IPS-15b (cell line): Measurements from ENCODE around the gene MAST2.
"Not testable (repeated sequence)": the region's sequence is repeated elsewhere in the genome, so short reads cannot be mapped to it uniquely, and the experiment has no call there.

Experiments used
- H3K27me3 ChIP-seq: one replicate; pipeline ENCODE4 v1.6.1; 2013; ENCODE audit warnings: low read length; ENCODE audit not compliant: control insufficient read depth, insufficient read depth
- H3K36me3 ChIP-seq: one replicate; pipeline ENCODE4 v1.6.1; 2013; ENCODE audit warnings: low read length; ENCODE audit not compliant: control insufficient read depth, insufficient read depth
- H3K4me1 ChIP-seq: one replicate; pipeline ENCODE4 v1.6.1; 2013; ENCODE audit warnings: mild to moderate bottlenecking, low read length; ENCODE audit not compliant: control insufficient read depth, insufficient read depth
- H3K4me3 ChIP-seq: one replicate; pipeline ENCODE4 v1.5.1; 2013; ENCODE audit warnings: low read depth, low read length
- H3K9ac ChIP-seq: one replicate; pipeline ENCODE4 v1.6.1; 2013; ENCODE audit warnings: low read depth, mild to moderate bottlenecking, low read length
- H3K9me3 ChIP-seq: one replicate; pipeline ENCODE4 v1.6.1; 2013; ENCODE audit warnings: mild to moderate bottlenecking, low read length; ENCODE audit not compliant: control insufficient read depth, insufficient read depth

The MAST2 gene

DNA sequence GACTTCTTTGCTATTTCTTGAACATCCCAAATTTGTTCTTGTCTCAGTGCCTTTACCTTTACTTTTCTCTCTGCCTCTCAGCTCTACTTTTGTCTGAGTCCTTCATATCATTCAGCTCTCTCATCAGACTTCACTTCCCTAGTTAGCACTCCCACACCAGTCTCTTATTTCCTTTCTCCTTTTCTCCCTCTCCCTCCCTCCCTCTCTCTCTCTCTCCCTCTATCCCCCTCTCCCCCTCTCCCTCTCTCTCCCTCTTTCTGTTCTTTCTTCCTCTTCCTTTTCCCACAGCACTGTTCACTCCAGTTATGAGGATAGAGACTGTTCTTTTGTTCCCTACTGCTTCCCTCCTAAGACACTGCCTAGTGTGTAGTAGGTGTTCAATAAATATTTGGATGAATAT lies 154.9 kb downstream of the MAST2 start:
- Histone ChIP-seq H3K9ac (no peak overlapping the region), H3K9me3 (no peaks in the 10 kb centered on the region), H3K36me3 (no peaks in the 10 kb centered on the region), H3K4me3 (no peak overlapping the region), H3K27me3 (no peaks in the 10 kb centered on the region), H3K4me1 (peaks cover 14% of the 10 kb centered on the region)

DNA sequence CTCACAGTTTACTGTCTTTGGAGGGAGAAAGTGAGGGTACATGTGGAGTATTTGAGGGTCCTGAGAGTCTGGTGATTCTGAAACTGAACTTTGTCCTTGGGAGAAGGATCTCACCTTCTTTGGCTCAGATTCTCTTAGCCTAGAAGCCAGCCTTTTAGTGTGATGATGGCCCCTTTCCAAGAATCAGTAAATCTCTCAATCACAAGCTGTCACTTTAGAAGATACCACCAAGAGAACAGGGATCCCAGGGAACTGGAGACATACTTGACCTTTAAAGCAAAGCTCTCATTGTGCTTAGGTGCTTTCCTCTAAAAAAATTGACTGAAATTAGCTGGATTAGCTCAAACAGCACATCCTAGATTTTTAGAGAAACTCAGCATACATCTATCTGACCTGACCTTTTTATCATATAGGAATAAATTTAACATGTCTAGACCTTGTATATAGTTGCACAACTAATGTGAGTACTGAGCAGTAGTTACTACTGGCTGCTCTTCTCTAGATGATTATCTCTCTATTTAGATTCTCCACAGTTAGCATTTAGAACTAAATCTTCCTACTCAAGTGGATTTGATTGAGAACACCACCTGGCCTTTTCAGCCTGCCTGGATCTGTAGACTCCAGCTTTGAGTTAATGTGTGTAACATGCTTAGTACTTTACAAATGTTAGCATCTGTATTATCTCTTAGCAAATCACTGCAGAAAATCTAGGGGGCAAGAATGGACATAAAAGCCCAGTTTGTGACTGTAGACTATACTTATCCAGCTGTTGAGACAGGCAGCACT lies 157.7 kb downstream of the MAST2 start:
- H3K4me1 ChIP-seq: peaks cover 4% of the 10 kb centered on the region
- no peaks in the 10 kb centered on the region for H3K27me3 ChIP-seq
- H3K4me3 ChIP-seq: no peak overlapping the region
- H3K9ac ChIP-seq: no peak overlapping the region
- H3K36me3 ChIP-seq: no peaks in the 10 kb centered on the region
- H3K9me3 ChIP-seq: no peaks in the 10 kb centered on the region

DNA sequence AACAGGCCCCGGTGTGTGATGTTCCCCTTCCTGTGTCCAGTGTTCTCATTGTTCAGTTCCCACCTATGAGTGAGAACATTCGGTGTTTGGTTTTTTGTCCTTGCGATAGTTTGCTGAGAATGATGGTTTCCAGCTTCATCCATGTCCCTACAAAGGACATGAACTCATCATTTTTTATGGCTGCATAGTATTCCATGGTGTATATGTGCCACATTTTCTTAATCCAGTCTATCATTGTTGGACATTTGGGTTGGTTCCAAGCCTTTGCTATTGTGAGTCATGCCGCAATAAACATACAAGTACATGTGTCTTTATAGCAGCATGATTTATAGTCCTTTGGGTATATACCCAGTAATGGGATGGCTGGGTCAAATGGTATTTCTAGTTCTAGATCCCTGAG lies 158.5 kb downstream of the MAST2 start:
- not testable (repeated sequence) for H3K4me3 ChIP-seq, H3K27me3 ChIP-seq, H3K4me1 ChIP-seq, H3K9ac ChIP-seq, H3K9me3 ChIP-seq, H3K36me3 ChIP-seq

DNA sequence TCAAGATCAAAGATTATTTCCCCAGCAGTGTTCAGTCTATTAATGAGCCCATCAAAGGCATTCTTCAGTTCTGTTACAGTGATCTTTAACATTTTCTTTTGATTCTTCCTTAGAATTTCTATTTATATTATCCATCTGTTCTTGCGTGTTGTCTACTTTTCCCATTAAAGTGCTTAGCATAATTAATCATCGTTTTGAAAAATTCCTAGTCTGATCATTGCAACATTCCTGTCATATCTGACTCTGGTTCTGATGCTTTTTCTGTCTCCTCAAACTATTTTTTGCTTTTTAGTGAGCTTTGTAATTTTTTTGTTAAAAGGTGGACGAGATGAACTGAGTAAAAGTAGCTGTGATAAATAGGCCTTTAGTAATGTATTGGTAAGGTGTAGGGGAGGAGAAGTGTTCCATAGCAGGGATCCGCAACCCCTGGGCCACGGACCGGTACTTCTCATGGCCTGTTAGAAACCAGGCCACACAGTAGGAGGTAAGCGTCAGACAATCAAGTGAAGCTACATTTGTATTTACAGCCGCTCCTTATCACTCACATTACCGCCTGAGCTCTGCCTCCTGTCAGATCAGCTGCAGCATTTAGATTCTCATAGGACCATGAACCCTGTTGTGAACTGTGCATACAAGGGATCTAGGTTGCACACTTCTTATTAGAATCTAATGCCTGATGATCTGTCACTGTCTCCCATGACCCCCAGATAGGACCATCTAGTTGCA lies 165.7 kb downstream of the MAST2 start:
- H3K36me3 ChIP-seq: no peaks in the 10 kb centered on the region
- no peak overlapping the region for H3K9ac ChIP-seq
- no peak overlapping the region for H3K4me3 ChIP-seq

DNA sequence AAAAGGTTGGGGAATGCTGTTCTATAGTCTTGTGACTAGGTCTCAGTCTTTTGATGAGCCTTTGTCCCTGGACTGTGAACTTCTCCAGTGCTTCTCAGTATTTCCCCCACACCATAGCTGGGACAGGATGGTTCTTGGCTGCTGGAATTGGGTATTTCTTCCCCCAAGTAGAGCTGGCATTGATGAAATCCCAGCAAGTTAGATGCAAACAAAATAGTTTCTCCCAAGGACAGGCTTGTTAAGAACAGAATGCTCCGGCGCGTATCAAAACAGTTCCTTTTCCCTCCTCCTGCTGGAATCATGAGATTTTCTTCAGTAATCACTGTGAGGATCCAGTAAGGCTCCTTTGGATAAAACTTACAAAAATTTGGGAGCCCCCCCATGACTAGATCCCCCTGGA lies 166.5 kb downstream of the MAST2 start:
- H3K4me1 ChIP-seq: peaks cover 3% of the 10 kb centered on the region
- H3K9ac ChIP-seq: no peak overlapping the region
- no peaks in the 10 kb centered on the region for H3K36me3 ChIP-seq
- H3K9me3 ChIP-seq: no peaks in the 10 kb centered on the region
- H3K27me3 ChIP-seq: no peaks in the 10 kb centered on the region
- H3K4me3 ChIP-seq: no peak overlapping the region

More for the DNA sequence above, 165.7 kb downstream of the MAST2 start:
- H3K27me3 ChIP-seq: no peaks in the 10 kb centered on the region
- H3K9me3 ChIP-seq: no peaks in the 10 kb centered on the region
- peaks cover 3% of the 10 kb centered on the region for H3K4me1 ChIP-seq

DNA sequence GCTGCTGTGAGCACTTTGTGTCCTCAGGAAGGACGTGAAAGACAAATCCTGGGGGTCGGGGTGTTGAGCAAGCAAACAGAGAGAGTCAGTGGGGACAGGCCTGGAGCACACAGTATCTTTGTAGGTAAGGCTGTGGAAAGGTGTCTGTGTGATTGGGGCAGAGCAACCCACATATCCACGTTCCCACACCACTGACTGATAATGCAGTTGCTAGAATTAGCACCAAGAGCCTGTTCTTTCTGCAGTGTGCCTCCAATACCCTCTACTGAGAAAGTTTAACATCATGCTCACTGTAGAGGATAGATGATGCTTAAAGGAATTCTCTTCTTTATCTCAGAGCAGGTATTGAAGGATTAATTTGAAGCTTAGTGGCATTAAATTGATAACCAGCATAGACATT lies 167.9 kb downstream of the MAST2 start:
- no peak overlapping the region for H3K9ac ChIP-seq
- no peaks in the 10 kb centered on the region for H3K36me3 ChIP-seq
- peaks cover 3% of the 10 kb centered on the region for H3K4me1 ChIP-seq
- H3K27me3 ChIP-seq: no peaks in the 10 kb centered on the region
- H3K4me3 ChIP-seq: no peak overlapping the region
- H3K9me3 ChIP-seq: no peaks in the 10 kb centered on the region

DNA sequence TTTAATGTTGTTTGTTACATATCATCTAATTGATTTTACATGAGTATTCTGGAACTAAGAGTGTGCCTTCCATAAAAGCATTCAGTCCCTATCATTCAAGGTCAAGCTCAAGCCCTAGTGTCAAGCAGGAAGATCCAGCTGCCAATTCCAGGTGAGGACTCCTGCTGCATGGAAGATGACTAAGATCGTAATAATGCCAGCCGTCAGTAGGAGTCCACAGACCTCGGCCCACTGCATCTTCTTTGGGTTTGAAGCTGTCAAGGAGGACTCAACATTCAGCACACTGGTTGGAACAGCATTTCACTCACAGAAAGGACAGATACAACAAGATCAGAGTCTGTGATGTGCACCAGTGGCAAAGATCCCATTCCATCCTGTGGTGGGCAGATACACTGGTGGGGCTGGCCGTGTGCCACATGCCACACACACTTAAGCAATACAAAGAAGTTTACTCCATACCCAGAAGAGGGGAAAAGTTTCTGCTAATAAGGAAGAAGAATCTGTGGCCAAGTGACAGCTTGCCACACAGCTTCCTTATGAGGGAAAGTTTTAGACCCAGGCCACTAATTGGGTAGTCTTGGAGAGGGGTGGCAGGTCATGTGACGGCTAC lies 168.6 kb downstream of the MAST2 start:
- Histone ChIP-seq H3K36me3 (no peaks in the 10 kb centered on the region), H3K4me3 (no peak overlapping the region), H3K27me3 (no peaks in the 10 kb centered on the region), H3K9ac (no peak overlapping the region), H3K4me1 (peaks cover 3% of the 10 kb centered on the region), H3K9me3 (no peaks in the 10 kb centered on the region)

DNA sequence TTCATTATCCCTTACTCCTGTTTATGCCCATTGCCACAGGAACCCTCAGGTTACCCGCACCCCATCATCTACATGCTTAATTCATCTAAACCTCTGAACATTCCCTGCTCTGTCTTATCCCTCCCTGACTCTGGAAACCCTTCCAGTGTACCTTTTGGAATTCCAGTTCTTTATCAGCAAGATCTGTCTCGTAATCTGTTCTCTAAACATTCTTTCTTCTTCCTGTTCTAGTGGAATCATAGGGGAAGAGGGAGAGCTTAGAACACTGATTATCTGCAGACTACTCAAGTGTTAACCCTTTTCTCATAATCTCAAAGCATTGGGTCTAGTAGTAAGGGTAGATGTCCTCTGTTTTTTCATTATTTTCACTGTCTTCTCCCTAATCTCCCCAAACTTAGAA lies 169.2 kb downstream of the MAST2 start:
- H3K4me1 ChIP-seq: peaks cover 3% of the 10 kb centered on the region
- H3K36me3 ChIP-seq: no peaks in the 10 kb centered on the region

DNA sequence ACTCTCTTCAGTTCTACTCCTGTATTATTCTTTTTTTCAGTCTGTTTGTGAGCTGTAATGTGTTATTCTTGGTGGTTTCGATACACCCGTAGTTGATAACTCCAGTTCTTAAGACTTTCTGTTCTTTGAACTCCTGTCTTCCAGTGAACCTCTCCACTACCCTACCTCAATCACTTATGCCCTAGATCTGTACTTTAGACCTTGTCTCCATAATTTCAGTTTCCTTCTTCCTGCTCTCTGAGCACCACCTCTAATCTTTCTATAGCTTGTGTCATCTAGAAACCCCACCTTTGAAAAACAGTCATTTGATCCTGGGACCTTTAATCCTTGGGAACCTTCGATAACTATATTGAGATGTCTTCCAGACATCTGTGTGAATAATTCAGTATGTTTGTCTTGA lies 169.7 kb downstream of the MAST2 start:
- H3K9me3 ChIP-seq: no peaks in the 10 kb centered on the region
- no peak overlapping the region for H3K9ac ChIP-seq
- no peaks in the 10 kb centered on the region for H3K27me3 ChIP-seq
- H3K4me1 ChIP-seq: peaks cover 3% of the 10 kb centered on the region
- H3K4me3 ChIP-seq: no peak overlapping the region
- no peaks in the 10 kb centered on the region for H3K36me3 ChIP-seq

More for the DNA sequence above, 169.2 kb downstream of the MAST2 start:
- H3K9me3 ChIP-seq: no peaks in the 10 kb centered on the region
- no peaks in the 10 kb centered on the region for H3K27me3 ChIP-seq
- H3K9ac ChIP-seq: no peak overlapping the region
- no peak overlapping the region for H3K4me3 ChIP-seq

DNA sequence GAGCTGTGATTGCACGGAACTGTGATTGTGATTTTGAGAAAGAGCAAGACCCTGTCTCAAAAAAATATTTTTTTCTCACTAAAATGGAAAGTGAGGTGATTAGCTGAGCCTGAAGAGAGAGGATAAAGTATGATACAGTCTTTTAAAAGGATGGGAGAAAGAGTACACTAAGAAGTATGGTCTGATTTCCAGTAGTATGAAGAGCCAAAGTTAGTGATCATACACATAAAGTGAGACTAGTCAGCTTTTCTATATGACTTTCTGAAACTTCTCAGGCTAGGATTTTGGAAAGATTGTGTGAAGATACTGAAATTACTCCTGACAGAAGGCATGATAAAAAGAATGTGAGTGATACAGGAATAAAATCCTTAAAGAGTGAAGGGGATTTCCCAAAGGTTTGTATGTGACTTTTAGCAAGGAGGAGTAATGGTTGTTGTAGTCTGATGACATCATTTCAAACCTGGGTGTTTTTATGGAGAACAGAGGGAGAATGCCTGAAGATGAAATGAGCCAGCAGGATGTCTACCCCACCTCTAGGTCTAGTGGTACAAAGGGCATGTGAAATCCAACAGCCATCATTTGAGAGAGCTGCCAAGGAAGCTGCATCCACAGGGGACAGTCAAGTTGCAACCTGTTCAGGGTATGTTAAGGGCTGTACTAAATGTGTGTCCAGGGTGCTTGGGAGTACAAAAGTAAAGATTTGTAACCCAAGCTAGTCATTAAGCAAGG lies 171.3 kb downstream of the MAST2 start:
- H3K36me3 ChIP-seq: no peaks in the 10 kb centered on the region

DNA sequence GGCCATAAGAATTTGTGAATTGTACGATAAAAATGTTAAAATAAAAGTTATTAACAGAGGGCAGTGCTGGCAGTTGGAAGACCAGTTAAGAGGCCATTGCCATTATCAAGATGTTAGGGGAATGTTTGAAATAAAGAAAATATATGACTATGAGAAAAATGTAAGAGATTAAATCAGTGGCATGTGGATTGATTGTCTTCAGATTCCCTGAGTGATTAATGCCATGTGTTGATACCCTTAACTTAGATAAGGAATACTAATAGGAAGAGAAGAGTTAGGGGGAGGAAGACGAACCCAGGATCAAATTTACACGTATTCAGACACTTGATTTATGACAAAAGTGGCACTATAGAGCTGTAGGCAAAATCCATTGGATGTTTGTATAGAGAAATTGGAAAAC lies 173.2 kb downstream of the MAST2 start:
- Histone ChIP-seq H3K4me1 (no peaks in the 10 kb centered on the region), H3K9ac (no peak overlapping the region), H3K9me3 (no peaks in the 10 kb centered on the region), H3K36me3 (no peaks in the 10 kb centered on the region), H3K27me3 (no peaks in the 10 kb centered on the region), H3K4me3 (no peak overlapping the region)

More for the DNA sequence above, 171.3 kb downstream of the MAST2 start:
- Histone ChIP-seq H3K9me3 (no peaks in the 10 kb centered on the region), H3K27me3 (no peaks in the 10 kb centered on the region), H3K4me1 (no peaks in the 10 kb centered on the region), H3K9ac (no peak overlapping the region), H3K4me3 (no peak overlapping the region)
